NCI-H82 treated with DMSO at 0.1 percent for 48 hours (cell line): ENCODE measurements around the gene KLF12.

Experiments
- DNase-seq: peaks from one replicate; lab custom pipeline; 2025; ENCODE audit not compliant: unreplicated experiment; lab: John Stamatoyannopoulos, UW

The KLF12 gene

DNA sequence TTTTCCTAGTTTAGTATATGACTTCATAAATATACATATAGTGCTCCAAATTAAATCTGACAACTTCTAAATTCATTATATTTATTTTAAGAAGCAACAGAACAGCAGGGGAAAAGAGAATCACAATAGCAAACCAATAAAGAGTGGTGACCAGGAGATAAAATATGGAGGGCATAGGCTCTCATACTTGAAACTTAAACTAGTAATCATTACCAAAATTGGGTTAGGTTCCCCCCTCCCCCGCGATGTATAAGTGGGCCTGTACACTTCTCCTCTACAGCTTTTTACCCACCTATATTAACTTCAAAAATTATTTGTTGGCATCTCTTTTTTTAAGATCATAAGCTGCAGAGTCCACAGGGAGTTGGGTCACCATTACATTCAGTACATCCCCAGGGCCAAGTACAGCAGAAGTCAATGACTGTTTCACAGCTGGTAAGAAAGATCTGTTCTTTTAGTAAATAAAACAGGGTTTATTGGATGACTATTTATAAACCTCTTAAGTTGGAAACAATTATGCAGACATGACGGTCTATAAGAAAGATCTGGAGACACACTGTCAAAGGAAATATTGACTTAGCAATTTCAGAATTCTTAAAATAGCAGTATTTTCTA is 29.4 kb downstream of the KLF12 start:
- no peak for DNase-seq

- no peak for DNase-seq
Observed at GRCh38 chr13:74103970-74104555, 30.1 kb downstream of the KLF12 start.

GRCh38 chr13:74103196-74103595 is 31.0 kb downstream of the KLF12 start:
- no peak for DNase-seq

DNA sequence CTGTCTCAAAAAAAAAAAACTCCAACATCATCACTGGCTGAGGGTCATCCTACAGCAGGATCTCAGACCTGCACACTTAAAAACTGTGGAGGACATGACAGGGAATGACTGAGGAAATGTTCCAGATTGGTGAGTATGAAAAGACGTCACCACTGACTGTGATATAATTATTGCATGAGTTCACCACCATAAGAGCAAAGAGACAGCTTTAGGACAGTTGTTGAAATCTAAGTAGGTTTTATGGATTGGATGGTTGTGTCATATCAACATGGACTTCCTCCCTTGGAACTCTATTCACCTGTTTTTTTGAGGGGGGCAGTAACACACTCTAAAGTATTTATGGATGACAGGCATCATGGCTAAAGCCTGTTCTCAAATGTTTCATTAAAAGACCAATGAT is 31.5 kb downstream of the KLF12 start:
- DNase-seq, result no peak

GRCh38 chr13:74101436-74101835 is 32.8 kb downstream of the KLF12 start:
- DNase-seq, result no peak

DNA sequence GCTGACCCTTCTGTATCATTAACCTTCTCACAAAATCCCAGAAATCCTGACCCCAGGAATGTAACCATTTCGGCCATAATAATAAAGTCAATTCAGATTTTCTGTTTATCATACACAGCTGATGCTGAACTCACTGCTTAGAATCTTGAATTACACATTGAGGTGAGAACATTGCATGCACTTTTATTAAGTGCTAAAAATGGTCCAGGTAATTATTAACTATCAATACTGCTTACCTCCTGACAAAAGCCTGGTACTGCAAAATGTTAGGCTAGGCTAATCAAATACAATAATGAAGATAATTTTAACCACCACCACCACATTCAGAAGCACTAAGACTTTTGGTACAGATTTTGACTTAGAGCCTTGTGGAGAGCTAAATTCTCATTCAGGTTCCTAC is 36.1 kb downstream of the KLF12 start:
- DNase-seq, result no peak

- no peak for DNase-seq
Observed at GRCh38 chr13:74097116-74097515, 37.1 kb downstream of the KLF12 start.

DNA sequence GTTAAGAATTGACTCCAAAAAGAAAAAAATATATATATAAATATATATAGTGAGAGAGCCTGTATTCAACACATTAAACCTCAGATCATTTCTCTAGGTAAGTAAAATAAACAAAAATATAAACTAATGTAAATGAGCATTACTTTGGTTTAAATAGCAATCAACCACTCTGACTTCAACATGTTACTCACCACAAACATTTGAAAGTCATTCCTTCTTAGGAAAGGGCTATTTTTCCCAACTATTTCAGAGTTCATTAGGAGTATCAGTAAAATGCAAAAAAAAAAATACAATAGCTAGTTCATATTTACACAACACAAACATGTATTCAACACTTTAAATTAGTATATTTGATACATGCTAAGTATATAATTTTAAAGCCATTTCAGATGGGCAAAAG is 40.5 kb downstream of the KLF12 start:
- DNase-seq, result no peak

GRCh38 chr13:74092711-74093110 is 41.5 kb downstream of the KLF12 start:
- no peak for DNase-seq

GRCh38 chr13:74090869-74091605 is 43.2 kb downstream of the KLF12 start:
- DNase-seq, result no peak

- no peak for DNase-seq
Observed at GRCh38 chr13:74090397-74090796, 43.8 kb downstream of the KLF12 start.

DNA sequence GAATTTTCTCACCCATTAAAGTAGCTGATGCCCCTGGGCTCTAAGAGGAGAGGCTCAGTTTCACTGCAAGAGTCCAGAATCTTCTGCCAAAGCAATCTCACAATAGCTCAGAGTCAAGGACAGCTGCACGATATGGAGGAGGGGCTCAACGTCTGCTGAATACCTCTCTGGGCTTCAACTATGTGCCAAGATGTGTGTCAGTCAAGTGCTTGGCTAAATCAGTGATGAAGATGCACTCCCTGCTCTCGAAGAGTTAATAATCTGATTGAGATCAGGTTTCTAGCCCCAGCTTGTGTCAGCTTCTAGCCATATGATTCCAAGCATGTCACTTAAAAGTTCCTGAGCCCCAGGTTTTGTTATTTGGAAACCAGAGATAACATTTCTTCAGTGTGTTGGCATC is 46.8 kb downstream of the KLF12 start:
- no peak for DNase-seq
